Hippocampal formation (tissue), 2 donors: ENCODE results near the gene EXT2.
A peak's percentile ranks its signal among the peaks of the same experiment; 100 is the strongest.

Experiments
- DNase-seq, 2 donors: peaks; one replicate each; lab custom pipeline; 2025; lab: John Stamatoyannopoulos, UW

Gene EXT2

DNA sequence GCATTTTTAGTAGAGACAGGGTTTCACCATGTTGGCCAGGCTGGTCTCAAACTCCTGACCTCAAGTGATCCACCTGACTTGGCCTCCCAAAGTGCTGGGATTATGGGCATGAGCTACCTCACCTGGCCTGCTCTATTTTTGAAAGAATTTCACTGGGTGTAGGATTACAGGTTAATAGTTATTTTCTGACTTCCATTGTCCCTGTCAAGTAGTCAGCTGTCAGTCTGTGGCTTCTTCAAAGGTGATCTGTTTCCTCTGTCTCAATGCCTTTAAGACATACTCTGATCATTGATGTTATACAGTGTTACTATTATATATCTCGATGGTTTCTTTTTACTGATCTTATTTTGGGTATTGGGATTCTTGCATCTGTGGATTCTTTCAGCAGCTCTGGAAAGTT is 10.1 kb upstream of the EXT2 start:
- no peak for DNase-seq

DNA sequence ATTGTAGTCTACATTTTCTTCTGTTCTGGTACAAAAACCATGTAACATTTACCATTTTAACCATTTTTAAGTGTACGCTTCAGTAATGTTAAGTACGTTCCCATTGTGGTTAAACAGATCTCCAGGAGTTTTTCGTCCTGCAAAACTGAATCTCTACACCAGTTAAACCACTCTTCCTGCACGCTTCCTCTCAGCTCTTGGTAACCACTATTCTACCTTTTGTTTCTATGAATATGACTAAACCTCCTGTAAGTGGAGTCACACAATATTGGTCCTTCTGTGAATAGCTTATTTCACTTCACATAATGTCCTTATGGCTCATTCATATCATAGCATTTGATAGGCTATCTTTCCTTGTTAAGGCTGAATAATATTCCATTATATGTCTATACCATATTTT is 7.1 kb upstream of the EXT2 start:
- DNase-seq = no peak

DNA sequence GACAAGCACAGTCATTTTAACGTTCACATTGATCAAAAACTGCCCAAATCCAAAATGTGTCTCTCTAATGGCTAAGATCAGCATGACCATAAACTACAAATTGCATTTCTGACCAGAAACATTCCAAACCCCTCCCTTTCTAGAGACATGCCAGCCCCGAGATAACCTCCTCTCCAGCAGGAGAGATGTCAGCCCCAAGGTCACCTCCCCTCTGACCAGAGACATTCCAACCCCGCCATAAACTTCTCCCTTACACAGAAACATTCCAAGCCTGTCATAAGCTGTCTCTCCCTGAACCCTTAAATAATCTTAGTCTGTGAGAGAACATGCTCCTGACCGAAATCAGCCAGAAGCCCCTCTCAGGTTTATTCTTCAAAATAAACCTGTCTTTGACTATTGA is 6.6 kb upstream of the EXT2 start:
- DNase-seq = no peak

DNA sequence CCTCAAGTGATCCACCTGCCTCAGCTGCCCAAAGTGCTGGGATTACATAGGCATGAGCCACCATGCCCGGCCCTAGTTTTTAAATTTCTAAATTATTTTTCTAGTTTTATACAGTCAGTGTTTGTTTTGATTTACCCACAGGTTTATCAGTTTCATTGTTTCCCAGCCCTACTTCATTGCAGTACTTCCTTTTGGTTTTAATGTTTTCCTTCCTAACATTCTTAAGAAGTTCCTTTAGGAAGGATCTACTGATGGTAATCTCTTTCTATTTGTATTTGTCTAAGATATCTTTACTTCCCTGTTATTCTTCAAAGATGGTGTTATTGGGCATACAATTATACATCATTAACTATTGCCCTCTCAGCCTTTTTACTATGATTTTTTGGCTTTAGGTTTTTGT is 4.9 kb upstream of the EXT2 start:
- DNase-seq = no peak

DNA sequence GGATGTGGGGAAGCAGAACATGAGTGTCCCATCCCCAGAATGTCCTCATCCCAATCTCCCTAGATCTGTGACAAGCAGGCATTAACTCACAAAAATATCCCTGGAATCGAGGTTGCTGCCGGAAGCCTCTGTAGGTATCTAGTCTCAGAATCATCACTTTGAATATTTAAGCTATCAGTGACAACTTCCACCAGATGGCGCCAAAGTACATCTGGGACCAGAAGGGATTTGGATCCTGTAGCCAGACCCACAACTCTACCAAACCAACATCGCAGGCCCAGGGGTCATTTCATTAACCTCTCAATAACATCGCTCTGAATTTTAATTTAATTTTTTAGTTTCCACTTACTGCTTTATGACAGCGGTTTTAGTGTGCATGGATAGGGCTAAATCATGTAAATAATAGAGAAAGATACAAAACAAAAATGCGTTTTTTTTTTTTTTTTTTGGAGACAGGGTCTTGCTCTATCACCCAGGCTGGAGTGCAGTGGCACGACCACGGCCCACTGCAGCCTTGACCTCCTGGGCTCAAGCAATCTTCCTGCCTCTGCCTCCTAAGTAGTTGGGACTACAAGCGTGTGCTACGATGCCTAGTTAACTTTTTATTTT is 1.1 kb upstream of the EXT2 start:
- DNase-seq = peak; percentile 75 to 82

DNA sequence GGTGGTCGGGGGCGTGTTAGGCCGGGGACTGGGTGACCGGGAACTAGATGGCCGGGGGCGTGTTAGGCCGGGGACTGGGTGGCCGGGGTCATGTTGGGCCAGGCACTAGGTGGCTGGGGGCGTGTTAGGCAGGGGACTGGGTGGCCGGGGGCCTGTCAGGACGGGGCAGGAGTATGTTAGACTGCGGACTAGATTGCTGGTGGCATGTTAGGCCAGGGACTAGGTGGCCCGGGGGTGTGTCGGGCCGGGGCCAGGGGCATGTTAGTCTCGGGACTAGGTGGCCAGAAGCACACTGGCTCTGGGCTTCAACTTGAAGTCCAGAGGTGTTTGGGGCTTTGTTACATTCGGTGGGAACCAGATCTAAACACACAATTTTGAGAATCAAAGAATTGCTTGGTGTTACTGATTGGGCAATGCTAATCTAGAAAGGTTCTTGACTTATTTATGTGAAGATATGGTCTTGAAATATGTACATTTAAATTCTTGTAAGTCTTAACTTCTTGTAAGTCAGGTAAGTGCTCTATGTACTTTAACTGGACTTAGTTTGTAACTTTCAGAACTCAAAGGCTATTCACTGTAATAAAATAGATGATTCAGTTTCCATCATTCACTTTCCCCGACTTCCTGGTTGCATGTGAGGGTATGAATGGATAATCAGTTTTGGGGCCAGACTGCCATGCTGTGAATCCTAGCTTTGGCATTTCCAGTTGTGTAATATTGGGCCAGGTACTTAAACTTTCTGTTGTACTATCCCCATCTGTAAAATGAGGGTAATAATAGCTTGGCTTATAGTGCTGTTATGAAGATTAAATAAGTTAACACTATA is 1.1 kb downstream of the EXT2 start:
- DNase-seq = no peak

DNA sequence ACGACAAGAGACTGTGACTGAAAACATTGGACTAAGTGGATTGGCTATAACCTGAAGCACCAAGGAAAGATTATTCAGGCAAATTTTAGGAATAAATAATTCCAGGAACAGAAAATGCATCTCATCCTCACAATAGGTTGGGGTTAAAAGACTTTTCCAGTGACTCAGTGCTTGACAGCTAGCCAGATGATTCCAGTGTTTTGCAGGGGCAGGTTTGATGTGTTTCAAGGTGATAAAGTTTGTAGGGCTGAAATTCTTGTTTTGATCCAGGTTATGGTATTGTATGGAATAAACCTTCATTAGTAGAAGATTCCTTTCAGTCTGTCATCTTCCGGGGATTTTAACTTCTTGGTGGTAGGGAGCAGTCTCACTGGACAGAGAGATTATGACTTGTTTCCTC is 2.3 kb downstream of the EXT2 start:
- DNase-seq = no peak

DNA sequence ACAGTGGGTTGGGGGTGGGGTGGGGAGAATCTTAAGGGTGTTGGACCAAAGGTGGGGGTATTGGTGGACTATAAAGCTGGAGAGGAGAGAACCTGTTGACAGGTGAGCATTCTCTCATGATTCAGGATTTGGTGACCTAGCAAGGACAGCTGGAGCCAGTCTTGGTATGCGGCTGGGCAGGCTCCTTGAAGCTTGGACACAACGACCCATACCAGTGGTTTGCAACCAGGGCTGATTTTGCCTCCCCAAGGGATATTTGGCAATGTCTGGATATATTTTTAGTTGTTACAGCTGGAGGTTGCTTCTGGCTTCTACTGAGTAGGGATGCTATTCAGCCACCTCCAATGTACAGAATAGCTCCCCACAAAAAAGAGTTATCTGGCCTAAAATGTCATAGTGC is 5.6 kb downstream of the EXT2 start:
- DNase-seq = no peak

DNA sequence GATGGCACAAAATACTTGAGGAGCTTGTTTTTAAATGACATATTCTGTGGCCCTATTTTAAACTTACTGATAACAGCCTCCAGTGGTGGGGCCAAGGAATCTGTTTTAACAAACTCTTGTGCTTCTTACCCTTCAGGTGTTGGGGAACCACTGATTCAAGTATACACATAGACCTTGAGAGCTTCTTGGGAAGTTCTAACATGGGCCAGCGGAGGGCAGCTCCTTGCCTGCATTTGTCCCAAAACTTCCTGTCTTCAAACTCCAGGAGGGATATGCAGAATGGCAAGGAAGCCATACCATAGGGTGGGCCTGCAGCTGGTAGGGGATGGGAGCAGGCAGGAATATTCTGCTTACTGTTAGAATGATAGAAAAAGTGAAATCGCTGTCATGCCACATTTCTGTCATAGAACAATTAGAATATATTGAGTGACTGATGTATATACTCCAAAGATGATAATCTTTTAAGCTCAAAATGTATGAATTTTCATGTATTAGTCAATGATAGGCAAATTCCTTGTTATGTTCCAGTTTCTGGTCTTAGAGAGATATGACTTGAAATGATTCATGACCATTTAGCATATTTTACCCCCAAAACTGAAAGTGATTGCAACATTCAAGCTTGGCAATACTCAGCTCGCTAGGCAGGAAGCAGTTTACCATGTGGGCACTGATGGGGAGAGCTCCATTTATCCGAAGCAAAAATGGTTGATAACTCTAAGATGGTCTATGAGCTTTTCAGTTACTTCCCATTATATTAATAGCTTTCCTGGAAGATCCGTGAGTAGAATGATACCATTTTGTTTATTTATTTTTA is 9.2 kb downstream of the EXT2 start:
- no peak for DNase-seq

DNA sequence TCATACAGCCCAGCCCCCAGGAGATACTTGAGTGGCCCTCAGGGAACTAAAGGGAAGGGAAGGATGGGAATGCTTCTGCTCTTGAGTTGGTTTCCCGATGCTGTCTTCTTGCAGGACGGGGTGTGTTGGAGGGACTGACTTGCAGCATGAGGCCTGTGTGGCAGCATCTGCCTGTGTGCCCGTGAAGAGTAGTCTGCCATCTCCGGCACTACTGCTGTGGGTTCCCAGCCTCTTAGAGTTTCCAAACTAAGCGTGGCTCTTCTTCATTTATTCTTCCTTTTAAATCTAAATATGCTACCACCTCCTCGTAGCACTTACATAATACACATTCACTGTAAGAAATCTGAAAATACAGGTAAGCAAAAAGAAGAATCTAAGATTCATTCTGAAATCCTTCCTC is 12.8 kb downstream of the EXT2 start:
- DNase-seq = no peak

DNA sequence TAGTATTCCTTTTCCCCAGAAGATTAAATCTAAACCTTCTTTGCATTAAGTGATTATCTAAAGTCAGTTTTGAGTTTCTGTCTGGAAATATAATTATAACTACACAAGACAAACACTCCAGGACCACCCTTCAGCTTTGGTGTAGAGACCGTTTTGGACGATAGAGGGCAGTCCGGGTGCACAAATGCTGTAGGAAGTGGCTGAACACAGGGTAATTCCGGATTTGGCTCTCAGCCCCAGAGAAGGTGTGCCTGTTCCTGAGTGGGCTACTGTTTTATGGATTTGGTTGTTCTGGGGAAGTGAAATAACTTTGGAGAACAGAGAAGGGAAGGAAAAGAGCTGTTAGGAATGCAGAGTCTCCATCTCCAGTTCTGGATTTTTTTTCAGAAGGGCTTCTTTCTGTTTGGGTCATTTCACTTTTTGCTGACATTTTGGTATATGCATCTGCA is 14.8 kb downstream of the EXT2 start:
- DNase-seq = peak in 1 of 2 donors; percentile 9

DNA sequence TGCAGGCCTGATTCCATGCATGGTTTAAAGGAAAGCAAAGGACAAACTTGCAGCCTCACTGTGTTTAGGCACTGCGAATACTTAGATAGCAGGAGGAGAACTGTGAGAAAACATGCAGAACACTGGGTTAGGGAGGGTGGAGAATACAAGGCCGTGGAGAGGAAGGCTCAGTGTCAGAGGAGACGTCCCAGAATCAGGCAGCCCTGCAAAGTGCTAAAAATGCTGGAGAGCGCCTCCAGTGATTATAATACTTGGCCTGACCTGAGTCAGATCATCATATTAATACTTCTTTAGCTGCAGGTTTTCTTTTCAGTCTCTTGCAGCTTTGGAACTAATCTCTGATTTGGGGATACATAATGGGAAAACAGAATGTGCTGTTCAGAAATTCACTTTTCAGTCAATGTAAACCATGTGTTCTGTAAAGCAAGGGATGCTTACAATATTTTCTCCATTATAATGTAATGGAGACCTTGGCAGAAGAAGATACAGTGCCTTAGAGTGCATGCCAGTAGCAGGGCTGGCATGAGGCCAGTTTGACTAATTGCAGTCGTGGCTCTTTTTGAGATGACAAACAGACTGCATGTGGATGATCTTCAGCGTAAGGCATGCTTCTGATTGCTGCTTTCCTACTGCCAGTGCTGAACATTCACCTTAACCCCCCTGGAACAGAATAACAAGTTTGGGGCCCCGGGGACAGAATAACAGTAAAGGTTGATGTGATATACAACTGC is 16.8 kb downstream of the EXT2 start:
- DNase-seq = peak in 1 of 2 donors; percentile 8

DNA sequence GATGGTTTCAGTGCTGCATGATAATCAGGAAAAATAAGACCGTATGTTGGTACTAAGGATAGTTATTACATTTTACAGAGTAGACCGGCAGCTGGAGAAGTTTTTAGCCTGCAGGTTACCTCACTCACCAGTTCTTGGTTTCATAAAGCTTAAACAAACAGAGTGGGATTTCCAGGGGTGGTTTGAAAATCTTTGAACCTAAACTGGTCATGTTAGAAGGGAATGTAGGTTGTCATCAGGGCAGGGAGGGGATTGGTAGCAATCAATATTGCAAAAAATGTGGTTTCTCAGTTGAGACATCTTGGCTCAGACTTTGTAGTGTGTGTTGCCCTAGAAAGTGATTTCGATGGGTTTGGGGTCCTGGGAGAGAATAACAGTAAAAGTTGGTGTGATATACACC is 17.5 kb downstream of the EXT2 start:
- no peak for DNase-seq

DNA sequence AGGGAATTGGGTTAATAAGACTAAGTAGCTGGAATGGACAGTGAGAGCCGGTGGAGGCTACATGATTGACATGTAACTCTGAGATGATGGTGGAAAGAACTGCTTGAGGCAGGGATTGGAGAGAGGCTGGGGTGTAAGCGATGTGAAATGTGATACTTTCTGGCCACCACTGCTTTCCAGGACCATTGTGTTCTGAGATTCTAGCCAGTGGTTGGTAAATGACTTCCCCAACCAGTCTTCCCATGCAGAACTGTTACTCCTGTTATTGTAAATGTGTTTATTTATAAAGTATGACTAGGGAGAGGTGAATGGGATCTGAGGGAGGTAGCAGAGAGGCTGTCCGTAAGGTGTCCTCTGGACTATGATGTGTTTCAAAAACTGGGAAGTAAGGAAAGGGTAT is 18.1 kb downstream of the EXT2 start:
- no peak for DNase-seq

DNA sequence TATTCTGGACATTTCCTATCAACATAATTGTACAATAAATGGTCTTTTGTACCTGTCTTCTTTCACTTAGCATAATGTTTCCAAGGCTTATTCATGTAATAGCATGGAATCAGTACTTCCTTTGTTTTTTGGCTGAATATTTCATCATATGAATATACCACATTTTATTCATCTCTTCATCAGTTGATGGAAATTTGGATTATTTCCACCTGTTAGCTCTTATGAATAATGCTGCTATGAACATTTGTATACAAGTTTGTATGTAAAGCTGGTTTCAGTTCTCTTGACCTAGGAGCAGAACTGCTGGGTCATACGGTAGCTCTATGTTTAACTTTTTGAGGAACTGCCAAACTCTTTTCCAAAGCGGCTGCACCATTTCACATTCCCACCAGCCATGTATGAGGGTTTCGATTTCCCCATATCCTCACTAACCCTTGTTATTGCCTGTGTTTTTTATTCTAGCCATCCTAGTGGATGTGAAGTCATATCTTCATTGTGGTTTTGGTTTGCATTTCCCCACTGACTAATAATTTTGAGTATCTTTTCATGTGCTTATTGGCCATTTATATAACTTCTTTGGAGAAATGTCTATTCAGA is 20.9 kb downstream of the EXT2 start:
- DNase-seq = no peak

DNA sequence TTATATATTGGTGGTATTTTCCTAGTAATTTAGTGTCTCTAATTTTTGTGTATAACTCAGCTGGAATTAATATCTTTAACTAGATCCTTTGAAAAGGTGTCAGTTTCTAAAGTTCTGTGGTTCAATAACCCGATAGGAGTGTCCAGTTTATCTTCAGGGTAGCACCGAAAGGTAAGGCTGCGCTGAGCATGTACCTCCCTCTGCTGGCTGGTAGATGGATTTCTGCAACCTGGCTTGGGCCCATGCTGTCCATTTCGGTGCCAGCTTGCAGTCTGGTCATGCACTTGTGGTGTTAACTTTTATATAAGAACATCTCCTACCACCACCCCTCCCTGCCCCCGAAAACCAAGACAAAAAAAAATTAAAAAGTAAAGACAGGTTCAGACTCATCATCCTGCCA is 24.7 kb downstream of the EXT2 start:
- DNase-seq = no peak

DNA sequence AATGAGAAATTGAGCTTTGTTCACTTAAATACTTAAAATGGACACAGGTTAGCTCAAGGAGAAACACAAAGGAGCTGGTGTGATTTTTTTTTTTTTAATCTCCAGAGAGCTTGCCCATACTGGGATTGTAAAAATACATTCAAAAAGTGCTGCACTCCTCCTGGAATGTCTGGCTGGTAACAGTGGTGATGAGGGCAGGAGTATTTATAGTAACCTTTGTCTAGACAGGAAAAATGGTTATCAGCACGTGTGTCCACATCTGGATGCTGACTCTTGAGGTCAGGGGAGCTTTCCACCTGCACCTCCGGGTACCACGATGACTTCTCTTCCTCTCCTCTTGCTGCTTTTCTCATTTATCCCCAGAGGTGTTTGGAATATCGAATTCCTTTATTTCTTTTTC is 30.1 kb downstream of the EXT2 start:
- no peak for DNase-seq

DNA sequence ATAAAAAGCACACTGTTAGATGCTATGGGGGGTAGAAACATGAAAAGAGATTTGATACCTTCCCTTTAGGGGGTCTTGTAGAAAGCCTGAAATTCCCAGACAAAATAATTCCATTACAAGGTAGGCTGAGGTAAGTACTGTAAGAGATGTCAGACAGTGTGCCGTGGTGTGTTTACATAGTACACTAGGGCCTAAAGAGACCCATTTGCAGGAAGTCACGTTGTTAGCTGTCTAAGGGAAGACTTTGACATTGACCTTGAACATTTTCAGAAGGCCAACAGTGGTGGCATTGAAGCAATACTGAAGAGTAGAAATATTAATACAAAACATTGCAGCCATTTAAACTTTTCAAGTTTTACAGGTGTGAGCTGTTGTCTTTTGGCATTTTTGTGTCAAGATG is 30.8 kb downstream of the EXT2 start:
- DNase-seq = no peak

DNA sequence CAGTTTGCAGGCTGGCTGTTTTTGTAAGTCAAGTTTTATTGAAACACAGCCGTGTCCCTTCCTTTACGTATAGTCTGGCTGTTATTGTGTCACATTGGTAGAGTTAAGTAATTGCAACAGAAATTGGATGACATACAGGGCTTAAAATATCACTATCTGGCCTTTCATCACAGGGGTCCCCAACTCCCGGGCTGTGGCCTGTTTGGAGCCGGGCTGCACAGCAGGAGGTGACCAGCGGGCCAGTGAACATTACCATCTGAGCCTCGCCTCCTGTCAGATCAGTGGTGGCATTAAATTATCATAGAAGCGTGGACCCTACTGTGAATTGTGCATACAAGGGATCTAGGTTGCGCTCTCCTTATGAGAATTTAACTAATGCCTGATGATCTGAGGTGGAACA is 31.7 kb downstream of the EXT2 start:
- no peak for DNase-seq

DNA sequence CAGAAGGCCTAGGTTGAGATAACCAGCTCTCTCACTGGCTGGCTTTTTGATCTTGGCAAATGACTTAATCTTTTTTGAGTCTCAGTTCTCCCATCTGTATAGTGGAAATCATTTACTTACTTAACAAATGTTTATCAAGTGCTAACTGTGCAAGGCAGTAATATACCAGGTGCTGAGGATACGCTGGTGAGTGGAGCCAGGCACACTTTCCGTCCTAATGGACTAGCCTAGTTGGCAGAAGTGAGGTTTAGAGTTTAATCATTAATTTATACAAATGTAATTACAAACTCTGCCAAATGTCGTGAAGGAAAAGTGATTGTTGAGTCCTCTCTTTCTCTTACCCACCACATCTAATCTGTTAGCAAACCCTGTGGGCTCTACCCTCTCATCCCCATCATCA is 33.3 kb downstream of the EXT2 start:
- DNase-seq = no peak

DNA sequence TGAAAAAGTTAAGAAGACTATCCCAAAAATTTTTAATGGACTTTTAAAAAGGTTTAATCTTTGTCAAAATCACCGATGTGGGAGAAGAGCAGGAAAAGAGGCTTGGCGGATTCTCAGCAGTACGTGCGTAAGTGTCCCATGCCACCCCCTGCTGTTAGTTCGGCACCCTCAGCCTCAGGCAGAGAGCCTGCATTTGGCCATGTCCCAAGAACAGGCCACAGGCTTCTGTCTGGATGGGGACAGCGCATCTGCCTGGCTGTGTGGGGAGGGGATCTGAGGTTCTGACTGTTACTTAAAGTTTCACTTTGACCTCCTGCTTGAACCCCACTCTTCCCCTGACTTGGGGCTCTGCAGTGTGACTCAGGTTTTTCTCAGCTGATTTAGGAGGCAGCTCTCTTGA is 35.3 kb downstream of the EXT2 start:
- DNase-seq = no peak
